HUES6 (cell line): ENCODE measurements around the gene RGPD4.
"Not testable (repeated sequence)": the region's sequence is repeated elsewhere in the genome, so short reads cannot be mapped to it uniquely, and the experiment has no call there.

Source experiments
- H3K27ac ChIP-seq: 2 replicates; pipeline ENCODE4 v1.7.0; 2013; ENCODE audit warnings: low read depth, mild to moderate bottlenecking, low read length, inconsistent platforms
- H3K27me3 ChIP-seq: 2 replicates; pipeline ENCODE4 v1.6.1; 2013; ENCODE audit warnings: low read length; ENCODE audit not compliant: control insufficient read depth, insufficient read depth
- H3K36me3 ChIP-seq: 2 replicates; pipeline ENCODE4 v1.6.1; 2013; ENCODE audit warnings: low read length; ENCODE audit not compliant: control insufficient read depth, insufficient read depth
- H3K4me1 ChIP-seq: 2 replicates; pipeline ENCODE4 v1.6.1; 2013; ENCODE audit warnings: low read length; ENCODE audit not compliant: control insufficient read depth, insufficient read depth
- H3K4me3 ChIP-seq: 2 replicates; pipeline ENCODE4 v1.5.1; 2013; ENCODE audit warnings: low read depth, low read length
- H3K9ac ChIP-seq: one replicate; pipeline ENCODE4 v1.6.1; 2013; ENCODE audit warnings: mild to moderate bottlenecking, low read length
- H3K9me3 ChIP-seq: 2 replicates; pipeline ENCODE4 v1.6.1; 2013; ENCODE audit warnings: low read depth, low read length; ENCODE audit not compliant: control insufficient read depth, insufficient read depth

The RGPD4 gene

DNA sequence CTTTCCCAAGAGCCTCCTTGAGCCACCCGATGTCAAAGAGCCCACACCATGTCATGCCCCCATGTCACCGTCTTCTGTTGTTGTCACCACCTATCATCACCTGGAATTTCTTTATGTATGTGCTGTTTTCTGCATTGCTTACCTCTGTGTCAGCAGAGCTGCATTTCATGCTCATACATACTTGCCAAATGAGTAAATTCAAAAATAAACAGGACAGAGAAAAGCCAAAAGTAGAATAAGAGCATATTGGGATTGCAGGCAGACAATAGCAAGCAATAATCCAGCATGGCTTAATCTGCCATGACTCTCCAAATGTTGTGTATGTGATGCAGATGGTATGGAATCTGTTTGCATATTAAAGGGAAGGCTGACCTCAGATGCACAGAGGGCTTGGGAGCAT lies 15.3 kb upstream of the RGPD4 start:
- no peaks in the 10 kb centered on the region for H3K27me3 ChIP-seq
- H3K36me3 ChIP-seq: no peaks in the 10 kb centered on the region
- no peaks in the 10 kb centered on the region for H3K9me3 ChIP-seq
- peaks cover 10% of the 10 kb centered on the region for H3K4me1 ChIP-seq
- H3K9ac ChIP-seq: no peak overlapping the region
- no peak overlapping the region for H3K27ac ChIP-seq
- H3K4me3 ChIP-seq: no peak overlapping the region

DNA sequence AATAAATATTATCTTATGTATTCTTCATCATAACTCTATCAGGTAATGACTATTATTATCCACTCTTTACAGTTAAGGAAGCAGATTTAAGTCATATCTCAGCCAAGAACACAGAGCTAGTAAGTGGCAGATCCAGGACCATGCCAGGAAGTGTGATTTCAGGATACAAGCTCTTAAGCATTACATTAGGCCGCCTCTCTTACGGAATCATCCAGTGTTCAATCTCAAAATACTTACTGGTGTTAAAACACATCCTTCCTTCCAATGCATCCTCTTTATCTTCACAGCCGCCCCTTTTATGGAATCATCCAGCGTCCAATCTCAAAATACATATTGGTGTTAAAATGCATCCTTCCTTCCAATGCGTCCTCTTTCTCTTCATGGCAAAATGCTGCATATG lies 14.7 kb upstream of the RGPD4 start:
- peaks cover 10% of the 10 kb centered on the region for H3K4me1 ChIP-seq
- H3K9ac ChIP-seq: no peak overlapping the region
- H3K9me3 ChIP-seq: no peaks in the 10 kb centered on the region
- no peaks in the 10 kb centered on the region for H3K36me3 ChIP-seq
- H3K27ac ChIP-seq: no peak overlapping the region
- no peak overlapping the region for H3K4me3 ChIP-seq
- no peaks in the 10 kb centered on the region for H3K27me3 ChIP-seq

DNA sequence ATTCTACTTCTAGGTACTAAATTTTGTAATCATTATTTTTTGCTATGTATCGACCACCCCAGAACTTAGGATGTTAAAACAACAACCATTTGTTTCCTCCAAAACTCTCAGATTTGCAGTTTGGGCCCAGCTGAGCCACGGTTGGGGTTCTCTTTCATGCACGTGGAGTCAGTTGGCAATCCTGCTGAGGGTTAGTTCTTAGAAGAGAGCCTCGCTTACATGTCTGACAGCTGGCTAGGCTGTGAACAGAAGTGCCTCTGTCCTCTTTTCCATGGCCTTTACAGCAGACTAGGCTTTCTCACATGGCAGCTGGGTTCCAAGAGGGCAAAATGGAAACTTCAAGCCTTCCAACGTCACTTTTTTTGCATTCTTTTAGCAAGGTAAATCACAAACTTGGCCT lies 9.3 kb upstream of the RGPD4 start:
- Histone ChIP-seq H3K27ac (no peak overlapping the region), H3K36me3 (no peaks in the 10 kb centered on the region), H3K9me3 (no peaks in the 10 kb centered on the region), H3K4me1 (no peaks in the 10 kb centered on the region), H3K27me3 (no peaks in the 10 kb centered on the region), H3K9ac (no peak overlapping the region), H3K4me3 (no peak overlapping the region)

DNA sequence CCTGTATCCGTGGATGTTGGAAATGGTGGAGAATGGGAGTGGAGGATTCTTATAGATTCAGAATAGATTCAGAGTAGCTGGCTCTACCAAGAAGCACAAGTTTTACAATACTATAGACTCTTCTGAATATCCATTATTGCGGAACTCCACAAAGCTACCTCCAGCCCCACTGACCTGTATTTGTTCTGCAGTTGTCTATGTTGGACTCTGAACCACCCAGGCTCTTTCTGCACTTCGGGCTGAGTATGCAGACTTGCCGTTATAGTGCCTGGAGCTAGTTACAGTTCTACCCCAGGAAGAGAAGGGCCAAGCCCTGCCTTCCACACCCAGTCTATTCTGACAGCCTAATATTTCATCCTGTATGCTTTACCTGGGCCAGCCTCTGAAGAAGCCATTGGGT lies 4.4 kb upstream of the RGPD4 start:
- H3K9ac ChIP-seq: no peak overlapping the region
- H3K36me3 ChIP-seq: no peaks in the 10 kb centered on the region
- no peak overlapping the region for H3K4me3 ChIP-seq
- no peak overlapping the region for H3K27ac ChIP-seq
- no peaks in the 10 kb centered on the region for H3K9me3 ChIP-seq
- no peaks in the 10 kb centered on the region for H3K27me3 ChIP-seq
- no peaks in the 10 kb centered on the region for H3K4me1 ChIP-seq

DNA sequence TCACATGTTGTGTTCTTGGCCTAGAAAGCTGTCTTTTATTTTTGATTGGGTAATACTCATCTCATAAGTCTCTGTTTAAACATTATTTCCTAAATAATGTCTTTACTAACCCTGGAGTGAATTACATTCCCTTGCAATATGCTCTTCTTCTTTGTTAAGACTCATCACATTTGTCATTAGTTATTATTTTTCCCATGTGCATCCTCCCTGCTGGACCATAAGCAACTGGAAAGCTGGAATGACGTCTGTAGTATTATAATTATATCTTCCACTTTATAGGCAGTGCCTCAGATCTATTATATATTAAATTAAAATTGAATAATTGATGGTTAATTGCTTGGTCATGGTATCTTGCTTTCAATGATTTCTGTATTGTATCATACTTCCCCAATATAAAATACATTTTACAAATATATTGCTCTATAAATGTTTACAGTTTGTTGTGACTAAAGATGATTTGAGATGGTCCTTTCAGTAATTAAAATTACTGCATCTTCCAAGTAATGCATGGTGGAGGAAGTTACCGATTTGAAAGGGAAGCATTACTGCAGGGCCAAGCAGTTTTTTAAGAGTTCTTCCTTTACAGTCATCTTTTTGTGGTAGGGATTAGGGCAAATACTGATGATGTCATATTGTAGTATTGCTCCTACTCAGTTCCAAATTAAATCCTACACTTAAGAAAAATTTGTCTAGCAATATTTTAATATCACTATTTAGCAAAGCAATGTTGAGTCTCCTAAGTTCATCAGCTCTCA lies 2.1 kb upstream of the RGPD4 start:
- H3K36me3 ChIP-seq: no peaks in the 10 kb centered on the region
- no peaks in the 10 kb centered on the region for H3K27me3 ChIP-seq
- no peak overlapping the region for H3K4me3 ChIP-seq
- H3K27ac ChIP-seq: no peak overlapping the region
- no peaks in the 10 kb centered on the region for H3K9me3 ChIP-seq
- no peaks in the 10 kb centered on the region for H3K4me1 ChIP-seq
- no peak overlapping the region for H3K9ac ChIP-seq

DNA sequence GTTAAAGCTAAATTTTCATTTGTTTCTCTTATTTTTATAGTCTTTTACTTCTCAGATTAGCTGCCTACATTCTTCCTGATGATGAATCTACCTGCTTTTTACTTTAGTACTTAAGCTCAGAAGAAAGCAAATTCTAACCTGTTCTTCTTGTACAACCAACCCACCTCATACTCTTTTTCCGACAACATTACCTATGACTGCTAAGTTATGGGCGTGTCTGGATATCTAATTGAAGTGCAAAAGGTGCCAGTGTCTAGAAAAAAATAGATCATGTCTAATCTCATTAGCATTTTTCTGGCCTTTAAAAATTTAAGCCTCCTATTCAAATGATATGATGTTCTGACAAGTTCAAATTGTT lies 1.5 kb upstream of the RGPD4 start:
- Histone ChIP-seq H3K4me3 (no peak overlapping the region), H3K9ac (no peak overlapping the region), H3K36me3 (no peaks in the 10 kb centered on the region), H3K9me3 (no peaks in the 10 kb centered on the region), H3K27me3 (no peaks in the 10 kb centered on the region), H3K4me1 (no peaks in the 10 kb centered on the region), H3K27ac (no peak overlapping the region)

DNA sequence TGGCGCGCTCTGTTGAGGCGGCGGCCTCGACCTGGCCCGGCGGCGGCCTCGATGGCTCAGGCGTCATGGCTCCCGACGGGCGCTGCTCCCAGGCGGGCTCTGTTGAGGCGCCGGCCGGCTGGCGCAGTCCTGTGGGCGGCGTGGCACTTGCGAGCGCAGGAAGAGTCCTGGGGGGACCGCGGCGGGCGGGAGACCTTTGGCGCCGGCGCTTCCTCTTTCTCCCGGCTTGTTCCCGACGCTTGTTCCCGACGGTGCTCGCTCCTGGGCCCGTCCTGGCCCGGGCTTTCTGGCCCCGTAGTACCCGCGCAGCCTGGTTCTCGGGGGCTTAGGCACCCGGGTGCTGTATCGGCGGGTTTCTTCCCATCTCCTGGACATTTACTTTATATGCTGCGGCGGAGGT lies 2.8 kb downstream of the RGPD4 start:
- H3K9ac ChIP-seq, H3K4me3 ChIP-seq, H3K4me1 ChIP-seq, H3K9me3 ChIP-seq, H3K27ac ChIP-seq, H3K36me3 ChIP-seq, H3K27me3 ChIP-seq: not testable (repeated sequence)

DNA sequence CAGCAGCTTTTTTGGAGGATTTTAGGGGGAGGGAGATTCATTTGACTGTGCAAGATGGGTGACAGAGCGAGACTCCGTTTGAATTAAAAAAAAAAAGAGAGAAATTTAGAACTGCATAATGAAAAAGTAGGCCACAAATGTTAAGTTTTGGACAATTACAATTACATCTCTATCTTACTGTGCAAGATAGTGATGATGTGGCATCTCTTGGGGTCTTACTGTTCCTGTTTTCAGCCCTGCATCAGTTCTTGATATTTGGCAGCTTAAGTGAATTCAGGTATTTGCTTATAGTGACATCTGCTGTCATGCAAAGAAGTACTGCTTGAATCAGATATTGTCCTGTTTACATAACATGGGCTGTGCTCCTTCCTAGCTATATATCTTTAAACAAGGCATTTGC lies 6.5 kb downstream of the RGPD4 start:
- not testable (repeated sequence) for H3K27me3 ChIP-seq, H3K9me3 ChIP-seq, H3K9ac ChIP-seq, H3K36me3 ChIP-seq, H3K4me3 ChIP-seq, H3K4me1 ChIP-seq, H3K27ac ChIP-seq

DNA sequence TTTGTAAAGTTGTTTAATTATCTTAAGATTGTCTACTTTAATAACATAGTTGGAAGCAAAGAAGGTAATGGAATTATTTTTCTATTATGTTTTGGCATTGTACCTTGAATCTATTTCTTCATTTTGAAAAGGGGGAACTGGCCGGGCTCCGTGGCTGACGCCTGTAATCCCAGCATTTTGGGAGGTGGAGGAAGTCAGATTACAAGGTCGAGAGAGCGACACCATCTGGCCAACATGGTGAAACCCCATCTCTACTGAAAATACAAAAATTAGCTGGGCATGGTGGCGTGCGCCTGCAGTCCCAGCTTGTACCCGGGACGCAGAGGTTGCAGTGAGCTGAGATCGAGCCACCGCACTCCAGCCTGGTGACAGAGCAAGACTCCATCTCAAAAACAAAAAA lies 6.9 kb downstream of the RGPD4 start:
- not testable (repeated sequence) for H3K4me3 ChIP-seq, H3K4me1 ChIP-seq, H3K9me3 ChIP-seq, H3K9ac ChIP-seq, H3K27me3 ChIP-seq, H3K36me3 ChIP-seq, H3K27ac ChIP-seq

DNA sequence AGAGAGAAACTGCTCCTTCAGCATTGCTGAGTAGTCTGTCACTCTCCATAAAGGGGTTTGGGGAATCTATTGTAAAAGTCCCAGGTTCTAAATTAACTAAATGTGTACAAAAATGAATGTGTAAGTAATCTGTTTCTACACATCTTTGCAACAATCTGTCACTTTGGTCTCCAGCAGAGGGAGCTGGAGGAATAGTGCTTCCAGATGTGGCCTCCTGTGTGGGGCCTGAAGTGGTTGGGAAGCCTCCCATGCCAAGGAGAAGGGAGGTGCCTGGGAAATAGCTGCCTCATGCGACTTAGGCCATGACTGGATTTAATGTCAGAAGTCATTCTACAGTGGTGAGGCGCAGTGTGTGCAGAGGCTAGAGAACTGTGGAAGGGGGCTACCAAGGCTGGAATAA lies 89.4 kb downstream of the RGPD4 start:
- H3K27ac ChIP-seq, H3K4me1 ChIP-seq: not testable (repeated sequence)

DNA sequence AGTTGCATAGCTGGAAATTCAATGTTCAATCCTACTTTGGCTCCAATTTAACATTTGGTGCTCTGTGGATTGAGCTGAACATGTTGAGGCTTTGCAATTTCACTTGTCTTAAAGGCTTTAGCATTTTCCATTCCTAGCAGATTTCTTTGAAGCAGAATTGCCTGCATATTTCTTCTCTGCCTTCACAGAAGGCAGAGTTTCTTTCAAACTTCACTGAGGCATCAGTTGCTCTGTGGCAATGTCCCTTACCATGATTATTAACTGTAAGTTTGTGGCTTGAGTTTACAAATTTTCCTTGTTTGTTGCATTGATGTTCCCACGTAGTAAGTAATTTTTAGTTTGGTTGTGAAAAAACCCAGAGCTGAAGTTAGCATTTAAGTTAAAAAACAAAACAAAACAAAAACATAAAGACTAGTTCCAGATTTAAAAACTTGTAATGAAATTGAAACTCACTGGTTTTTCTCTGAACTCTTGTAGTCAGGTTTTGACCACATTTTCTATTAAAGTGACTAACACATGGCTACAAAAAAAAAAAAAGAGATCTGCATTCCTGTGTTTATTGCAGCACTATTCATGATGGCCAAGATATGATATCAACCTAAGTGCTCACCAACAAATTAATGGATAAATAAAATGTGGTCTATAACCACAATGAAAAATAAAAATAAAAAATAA lies 90.1 kb downstream of the RGPD4 start:
- H3K36me3 ChIP-seq, H3K27ac ChIP-seq, H3K9ac ChIP-seq, H3K4me3 ChIP-seq, H3K27me3 ChIP-seq, H3K9me3 ChIP-seq, H3K4me1 ChIP-seq: not testable (repeated sequence)

More for the DNA sequence above, 89.4 kb downstream of the RGPD4 start:
- H3K9ac ChIP-seq, H3K9me3 ChIP-seq, H3K36me3 ChIP-seq, H3K4me3 ChIP-seq, H3K27me3 ChIP-seq: not testable (repeated sequence)
